ENCODE measurements around the gene MDFI. TPM values are rescaled to one million over a fixed set of nuclear protein-coding genes. Genes with fewer than 3 reads are reported as not detected.

The MDFI gene
- total RNA-seq, 1 donor from 2014 or later = 84.6 TPM

DNA sequence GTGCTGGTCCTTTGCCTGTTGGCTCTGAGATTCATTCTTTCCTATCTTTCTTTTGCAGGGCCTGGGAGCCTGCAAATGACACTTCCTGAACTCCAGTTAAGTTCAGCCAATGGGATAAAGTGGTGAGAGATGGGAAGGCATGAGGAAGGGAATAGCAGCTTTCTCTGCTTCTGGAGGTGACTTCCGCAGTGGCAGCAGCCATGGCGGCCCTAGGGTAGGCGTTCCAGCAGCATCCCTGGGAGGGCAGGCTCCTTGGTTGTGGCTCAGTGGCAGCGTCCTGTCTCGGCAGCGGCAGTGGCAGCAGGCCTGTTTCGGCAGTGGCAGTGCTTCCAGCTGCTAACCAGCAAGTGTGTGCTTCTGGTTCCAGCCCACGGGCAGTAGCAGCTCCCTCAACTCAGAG, 7.3 kb upstream of the MDFI start:
- no peak overlapping the region for H3K4me3 ChIP-seq (ENCODE audit: low read depth, low read length)
- peaks cover 5% of the 10 kb centered on the region for H3K27me3 ChIP-seq (ENCODE audit: control insufficient read depth, insufficient read depth, low read length)
- H3K36me3 ChIP-seq (ENCODE audit: control insufficient read depth, insufficient read depth, low read length) = no peaks in the 10 kb centered on the region
- no peak for DNase-seq (ENCODE audit: low read depth)
- TF ChIP-seq CTCF (IDR thresholded peaks at IDR 0.05; ENCODE audit: insufficient read depth, low read length, poor library complexity, severe bottlenecking) = no peak

DNA sequence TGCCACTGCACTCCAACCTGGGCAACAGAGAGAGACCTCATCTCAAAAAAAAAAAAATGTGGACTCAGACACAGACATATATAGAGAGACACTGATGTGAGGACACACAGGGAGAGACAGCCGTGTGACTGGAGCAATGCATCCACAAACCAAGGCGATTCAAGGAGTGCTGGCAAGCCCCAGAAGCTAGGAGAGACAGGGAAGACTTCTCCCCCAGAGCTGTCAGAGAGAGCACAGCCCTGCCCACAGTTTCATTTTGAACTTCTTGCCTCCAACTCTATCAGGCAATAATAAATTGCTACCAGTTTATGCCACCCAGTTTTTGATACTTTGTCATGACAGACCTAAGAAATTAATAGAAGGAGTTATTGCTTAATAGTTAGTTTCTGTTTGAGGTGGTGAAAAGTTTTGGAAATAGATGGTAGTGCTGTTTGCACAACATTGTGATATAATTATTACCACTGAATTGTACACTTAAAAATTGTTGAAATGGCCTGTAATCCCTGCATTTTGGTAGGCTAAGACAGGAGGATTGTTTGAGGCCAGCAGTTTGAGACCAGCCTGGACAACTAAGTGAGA, 5.1 kb upstream of the MDFI start:
- DNase-seq (ENCODE audit: low read depth) = no peak
- no peak for TF ChIP-seq CTCF (IDR thresholded peaks at IDR 0.05; ENCODE audit: insufficient read depth, low read length, poor library complexity, severe bottlenecking)
- peaks cover 18% of the 10 kb centered on the region for H3K27me3 ChIP-seq (ENCODE audit: control insufficient read depth, insufficient read depth, low read length)
- H3K36me3 ChIP-seq (ENCODE audit: control insufficient read depth, insufficient read depth, low read length) = no peaks in the 10 kb centered on the region
- H3K4me3 ChIP-seq (ENCODE audit: low read depth, low read length) = no peak overlapping the region

GRCh38 chr6:41634657-41635056, 3.6 kb upstream of the MDFI start:
- no peak for TF ChIP-seq CTCF (IDR thresholded peaks at IDR 0.05; ENCODE audit: insufficient read depth, low read length, poor library complexity, severe bottlenecking)

GRCh38 chr6:41635365-41635764, 2.9 kb upstream of the MDFI start:
- Histone ChIP-seq H3K27me3 (ENCODE audit: control insufficient read depth, insufficient read depth, low read length) (peaks cover 30% of the 10 kb centered on the region), H3K4me3 (ENCODE audit: low read depth, low read length) (no peak overlapping the region), H3K36me3 (ENCODE audit: control insufficient read depth, insufficient read depth, low read length) (no peaks in the 10 kb centered on the region)
- DNase-seq (ENCODE audit: low read depth) = no peak
- TF ChIP-seq CTCF (IDR thresholded peaks at IDR 0.05; ENCODE audit: insufficient read depth, low read length, poor library complexity, severe bottlenecking) = no peak

More at GRCh38 chr6:41634657-41635056, 3.6 kb upstream of the MDFI start:
- Histone ChIP-seq H3K4me3 (ENCODE audit: low read depth, low read length) (no peak overlapping the region), H3K36me3 (ENCODE audit: control insufficient read depth, insufficient read depth, low read length) (no peaks in the 10 kb centered on the region), H3K27me3 (ENCODE audit: control insufficient read depth, insufficient read depth, low read length) (peaks cover 32% of the 10 kb centered on the region)
- no peak for DNase-seq (ENCODE audit: low read depth)

DNA sequence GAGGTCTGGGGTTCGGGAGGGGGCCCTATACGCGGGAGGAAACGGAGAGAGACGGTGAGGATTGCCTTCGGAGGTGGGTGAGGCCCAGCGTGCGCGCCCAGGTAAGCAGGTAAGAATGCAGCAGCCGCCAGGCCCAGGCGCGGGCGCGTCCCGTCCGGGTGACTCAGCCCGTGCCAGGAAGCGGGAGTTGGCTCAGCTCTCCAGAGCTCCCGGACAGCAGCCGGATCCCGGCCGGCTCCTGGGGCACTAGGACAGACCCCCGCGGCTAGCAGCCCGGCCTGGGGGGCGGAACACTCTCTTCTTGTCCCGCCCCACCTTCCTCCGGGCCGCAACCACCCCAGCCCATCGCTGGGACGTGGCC, 1.5 kb upstream of the MDFI start:
- H3K36me3 ChIP-seq (ENCODE audit: control insufficient read depth, insufficient read depth, low read length) = no peaks in the 10 kb centered on the region
- H3K4me3 ChIP-seq (ENCODE audit: low read depth, low read length) = peak overlapping the region; percentile 48
- no peak for DNase-seq (ENCODE audit: low read depth)
- H3K27me3 ChIP-seq (ENCODE audit: control insufficient read depth, insufficient read depth, low read length) = peaks cover 27% of the 10 kb centered on the region
- no peak for TF ChIP-seq CTCF (IDR thresholded peaks at IDR 0.05; ENCODE audit: insufficient read depth, low read length, poor library complexity, severe bottlenecking)

Data from kidney epithelial cell (primary cell).